NCI-H2107 treated with DMSO at 0.1 percent for 48 hours (cell line): ENCODE results near the gene KRT6B.
A peak's percentile ranks its signal among the peaks of the same experiment; 100 is the strongest.
"Not testable (repeated sequence)": the region's sequence is repeated elsewhere in the genome, so short reads cannot be mapped to it uniquely, and the experiment has no call there.

ENCODE experiments used
- DNase-seq: peaks from one replicate; lab custom pipeline; 2025; ENCODE audit not compliant: unreplicated experiment; lab: John Stamatoyannopoulos, UW

KRT6B gene

GRCh38 chr12:52452101-52452500, at the start of gene KRT6B:
KRT6B (minus strand) TSS chr12:52452146; CDS start chr12:52452078, 68 bp downstream.
- no peak for DNase-seq

GRCh38 chr12:52501490-52501889, 49.5 kb upstream of the KRT6B start:
- DNase-seq = no peak

GRCh38 chr12:52500574-52500973, 48.6 kb upstream of the KRT6B start:
- not testable (repeated sequence) for DNase-seq

DNA sequence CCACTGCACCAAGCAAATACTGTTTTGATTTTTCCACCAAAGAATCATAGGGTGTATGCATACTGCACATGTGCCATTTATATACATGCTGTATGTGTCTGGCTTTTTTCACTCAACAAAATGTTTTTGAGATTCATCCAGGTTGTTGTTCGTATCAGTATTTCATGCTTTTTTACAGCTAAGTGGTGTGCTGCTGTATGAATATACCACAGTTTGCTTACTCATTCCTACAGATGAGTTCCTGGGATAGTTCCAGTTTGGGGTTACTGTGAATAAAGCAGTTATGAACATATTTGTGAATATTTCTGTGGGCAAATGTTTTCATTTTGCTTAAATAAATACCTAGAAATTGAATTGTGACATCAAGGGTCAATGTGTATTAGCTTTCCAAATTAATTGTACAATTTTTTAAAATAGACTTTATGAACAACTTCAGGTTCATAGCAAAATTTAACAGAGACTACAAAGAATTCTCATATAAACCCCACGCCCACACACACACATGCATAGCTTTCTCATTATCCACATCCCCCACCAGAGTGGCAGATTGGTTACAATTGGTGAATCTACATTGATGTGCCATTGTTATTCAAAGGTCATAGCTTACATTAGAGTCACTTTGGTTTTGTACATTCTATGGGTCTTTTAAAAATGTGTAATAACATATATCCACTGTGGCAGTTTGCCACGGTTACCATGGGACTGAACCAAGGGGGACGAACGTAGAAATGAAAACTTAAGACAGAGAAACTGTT, 48.0 kb upstream of the KRT6B start:
- DNase-seq = no peak

- DNase-seq = no peak
These were observed 47.0 kb upstream of the KRT6B start for GRCh38 chr12:52498946-52499345.

GRCh38 chr12:52497975-52498374, 46.0 kb upstream of the KRT6B start:
- no peak for DNase-seq

- DNase-seq = no peak
These were observed 44.7 kb upstream of the KRT6B start for GRCh38 chr12:52496590-52497071.

DNA sequence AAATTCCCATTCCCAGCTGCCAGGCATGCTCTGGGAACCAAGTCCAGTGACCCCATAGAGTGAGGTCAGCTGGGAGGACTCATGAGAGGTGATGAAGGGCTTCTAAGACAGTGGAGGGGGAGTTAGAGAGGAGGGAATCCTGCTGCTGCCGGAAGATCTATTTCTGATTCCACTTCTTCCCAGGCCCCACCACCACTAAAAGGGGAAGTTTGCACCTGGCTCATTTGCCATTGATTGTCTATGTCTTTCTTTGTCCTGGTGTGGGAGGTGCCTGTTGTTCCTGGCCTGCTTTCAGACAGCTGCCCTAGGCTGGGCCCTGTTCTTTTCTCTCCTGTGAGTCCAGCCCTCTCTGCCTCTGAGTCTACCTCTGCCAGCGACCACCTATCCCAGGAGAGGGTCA, 44.1 kb upstream of the KRT6B start:
- DNase-seq = peak; percentile 83

- peak; percentile 96 for DNase-seq
These were observed 43.4 kb upstream of the KRT6B start for GRCh38 chr12:52495389-52495788.

- no peak for DNase-seq
These were observed 42.6 kb upstream of the KRT6B start for GRCh38 chr12:52494518-52494917.

- no peak for DNase-seq
These were observed 42.2 kb upstream of the KRT6B start for GRCh38 chr12:52494100-52494499.

DNA sequence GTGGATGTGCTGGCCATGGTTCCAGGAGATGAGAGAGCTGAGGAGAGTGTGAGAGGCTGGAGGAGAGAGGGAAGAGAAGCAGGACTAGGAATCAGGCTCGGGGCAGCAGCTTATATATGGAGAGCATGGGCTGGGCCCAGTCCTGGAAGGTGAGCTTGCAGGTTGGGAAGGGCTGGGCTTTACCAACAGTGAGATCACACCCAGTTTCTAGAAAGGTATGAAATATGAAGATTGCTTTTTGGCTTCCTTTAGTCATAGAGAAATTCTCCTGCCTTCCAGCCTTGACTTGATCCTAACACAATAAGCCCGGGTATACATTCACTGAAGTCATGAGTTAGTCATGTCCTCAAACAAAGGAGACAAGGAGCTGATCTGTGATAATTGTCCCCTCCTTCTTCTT, 41.2 kb upstream of the KRT6B start, which contains the start of gene KRT6A:
Gene KRT6A, minus strand, starts transcription at position 86 of the 400 bp plus-strand sequence. Its CDS starts 69 bp downstream, at position 17.
- no peak for DNase-seq

DNA sequence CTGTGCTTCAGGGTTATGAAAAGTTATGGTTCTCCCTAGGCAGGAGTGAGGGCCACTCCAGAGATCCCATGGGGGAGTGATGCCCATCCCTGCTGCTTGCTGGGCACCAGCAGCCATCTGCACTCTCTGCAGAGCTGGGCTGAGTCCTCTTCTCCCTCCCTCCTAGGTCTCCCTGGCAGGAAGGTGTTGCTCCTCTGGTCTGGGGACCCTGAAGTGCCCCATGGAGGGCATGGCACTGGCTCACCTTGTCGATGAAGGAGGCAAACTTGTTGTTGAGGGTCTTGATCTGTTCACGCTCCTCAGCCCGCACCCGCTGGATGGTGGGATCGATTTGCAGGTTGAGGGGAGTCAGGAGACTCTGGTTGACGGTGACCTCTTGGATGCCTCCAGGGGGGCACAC, 40.5 kb upstream of the KRT6B start:
- not testable (repeated sequence) for DNase-seq

DNA sequence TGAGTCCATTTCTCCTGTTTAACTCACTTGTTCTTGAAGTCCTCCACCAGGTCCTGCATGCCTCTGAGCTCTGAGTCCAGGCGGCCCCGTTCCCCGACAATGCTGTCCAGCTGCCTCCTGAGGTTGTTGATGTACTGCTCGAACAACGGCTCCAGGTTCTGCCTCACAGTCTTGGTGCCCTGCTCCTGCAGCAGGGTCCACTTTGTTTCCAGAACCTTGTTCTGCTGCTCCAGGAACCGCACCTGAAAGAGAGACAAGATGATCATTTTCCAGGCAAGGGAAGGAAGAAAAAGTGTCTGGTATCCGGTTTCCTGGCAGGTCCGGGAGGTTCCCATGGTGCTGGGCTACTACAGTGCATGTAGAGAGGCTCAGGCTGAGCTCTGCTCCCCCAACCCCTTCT, 39.5 kb upstream of the KRT6B start:
- not testable (repeated sequence) for DNase-seq

DNA sequence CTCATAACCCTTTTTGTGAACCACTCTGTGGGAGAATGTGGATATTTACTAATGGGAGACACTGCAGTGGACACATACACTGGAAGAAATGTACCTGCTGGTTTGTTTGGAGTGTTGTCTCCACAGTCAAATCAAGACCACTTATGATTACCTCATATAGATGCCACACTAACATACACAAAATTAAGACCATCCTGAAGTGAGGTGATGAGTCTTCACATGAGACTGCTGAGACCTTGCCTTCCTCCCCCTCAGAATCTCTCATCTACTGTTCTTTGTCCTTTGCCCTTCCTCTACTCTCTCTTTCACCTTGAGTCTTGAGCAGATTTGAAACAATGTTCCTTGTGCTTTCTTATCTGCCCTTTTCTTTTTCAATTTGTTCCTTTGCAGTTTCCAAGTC, 36.8 kb upstream of the KRT6B start:
- no peak for DNase-seq

DNA sequence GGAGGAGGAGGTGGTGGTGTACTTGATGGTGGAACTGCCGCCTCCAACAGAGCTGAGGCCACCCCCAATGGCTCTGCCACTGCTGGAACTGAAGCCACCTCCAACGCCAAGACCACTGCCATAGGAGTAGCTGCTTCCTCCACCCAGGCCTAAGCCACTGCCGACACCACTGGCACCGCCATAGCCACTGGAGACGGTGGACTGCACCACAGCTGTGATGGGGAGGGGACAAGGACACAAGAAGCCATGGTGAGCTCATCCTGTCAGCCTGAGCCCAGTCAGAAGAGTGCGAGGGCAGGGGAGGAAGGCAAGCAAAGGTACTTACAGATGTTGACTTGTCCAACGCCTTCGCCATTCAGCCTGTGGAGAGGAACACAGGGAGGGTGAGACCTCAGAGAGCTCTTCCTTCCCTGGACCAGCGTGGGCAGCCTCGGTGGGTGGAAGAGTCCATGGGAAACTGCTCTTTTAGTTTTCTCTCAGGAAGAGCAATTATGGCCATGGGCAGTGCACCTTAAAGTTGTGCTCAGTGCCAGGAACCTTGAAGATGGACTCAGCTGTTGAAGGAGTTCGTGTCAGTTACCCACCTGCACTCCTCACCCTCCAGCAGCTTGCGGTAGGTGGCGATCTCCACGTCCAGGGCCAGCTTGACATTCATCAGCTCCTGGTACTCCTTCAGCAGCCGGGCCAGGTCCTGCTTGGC, 35.9 kb upstream of the KRT6B start:
- not testable (repeated sequence) for DNase-seq

GRCh38 chr12:52487211-52487610, 35.3 kb upstream of the KRT6B start:
- no peak for DNase-seq

GRCh38 chr12:52486166-52487105, 34.5 kb upstream of the KRT6B start:
- no peak for DNase-seq

DNA sequence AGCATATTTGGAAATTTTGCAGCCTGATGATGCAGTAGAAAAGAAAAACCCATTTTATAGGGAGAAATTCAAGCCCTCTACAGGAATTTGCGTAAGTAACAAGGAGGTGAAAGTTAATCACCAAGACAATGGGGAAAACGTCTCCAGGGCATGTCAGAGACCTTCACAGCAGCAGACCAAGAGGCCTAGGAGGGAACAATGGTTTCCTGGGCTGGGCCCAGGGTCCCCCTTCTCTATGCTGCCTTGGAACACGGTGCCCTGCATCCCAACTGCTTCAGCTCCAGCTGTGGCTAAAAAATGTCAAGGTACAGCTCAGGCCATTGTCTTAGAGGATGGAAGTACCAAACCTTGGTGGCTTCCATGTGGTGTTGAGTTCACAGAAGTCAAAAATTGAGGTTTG, 28.1 kb upstream of the KRT6B start:
- no peak for DNase-seq

GRCh38 chr12:52477651-52478050, 25.7 kb upstream of the KRT6B start:
- no peak for DNase-seq

DNA sequence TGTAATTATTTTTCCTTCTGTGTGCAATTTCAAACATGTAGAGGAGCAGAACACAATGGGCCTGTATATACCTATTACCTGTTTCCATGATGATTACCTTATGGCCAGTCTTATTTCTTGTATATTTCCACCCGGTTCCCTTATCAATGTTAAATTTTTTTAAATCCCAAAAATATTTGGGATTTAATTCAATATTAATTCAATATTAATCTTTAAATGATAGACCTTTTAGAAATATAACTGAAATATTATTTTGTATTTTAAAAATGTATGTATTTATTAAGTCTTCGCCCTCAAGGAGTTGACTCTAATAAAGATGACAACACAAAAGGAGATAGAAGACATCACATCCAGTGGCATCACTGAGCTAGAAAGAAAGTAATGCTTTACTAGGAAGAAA, 22.3 kb upstream of the KRT6B start:
- no peak for DNase-seq
